SK-N-MC (cell line): Measurements from ENCODE around the gene HSF2.

ENCODE experiments used
- EZH2 ChIP-seq: fragments of 200-600 bp; sonication (generic); IDR thresholded peaks from one replicate; pipeline ENCODE4 v1.6.1; 2017; ENCODE audit warnings: antibody characterized with exemption
- FOXP2 ChIP-seq: optimal IDR thresholded peaks from 2 replicates; pipeline ENCODE3; 2011; ENCODE audit warnings: mild to moderate bottlenecking, moderate library complexity; ENCODE audit not compliant: insufficient read depth; ENCODE audit errors: extremely low read length, control extremely low read depth
- POLR2AphosphoS5 ChIP-seq: IDR thresholded peaks from 2 replicates; pipeline ENCODE4 v1.6.1; 2012; ENCODE audit warnings: mild to moderate bottlenecking, low read depth, low read length, borderline replicate concordance

- TF ChIP-seq EZH2 = no peak
- no peak for TF ChIP-seq POLR2AphosphoS5
- TF ChIP-seq FOXP2 = no peak
These were observed 5.4 kb upstream of the HSF2 start for GRCh38 chr6:122394016-122394415.
